Erythroblast (primary cell): ENCODE results near the gene ADAMTS13.

Experiments used
- GATA1 ChIP-seq: IDR thresholded peaks from 2 replicates; pipeline ENCODE4 v1.6.1; 2011; ENCODE audit warnings: low read depth, mild to moderate bottlenecking, control low read depth, low read length, moderate library complexity
- POLR2A ChIP-seq: IDR thresholded peaks from 2 replicates; pipeline ENCODE4 v1.6.1; 2011; ENCODE audit warnings: mild to moderate bottlenecking, low read length

DNA sequence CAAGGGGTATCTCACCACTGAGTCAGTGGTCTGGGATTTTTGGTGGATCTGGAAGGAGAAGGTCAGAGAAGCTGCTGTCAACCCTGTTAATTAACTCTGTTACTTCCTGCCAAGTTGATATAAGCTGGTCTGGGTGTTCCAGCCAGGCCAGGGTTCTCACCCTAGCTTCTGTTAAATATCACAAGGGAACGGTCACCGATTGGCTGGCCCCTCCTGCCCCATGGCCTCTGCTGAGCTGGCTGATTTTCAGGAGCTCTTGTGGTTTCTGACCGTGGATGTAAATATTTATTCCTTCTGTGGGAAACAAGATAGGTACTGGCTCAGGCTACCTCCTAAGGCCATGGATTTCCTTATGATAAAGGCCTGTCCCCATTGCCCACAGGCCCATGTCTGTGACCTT is 1.0 kb downstream of the ADAMTS13 start:
- TF ChIP-seq POLR2A (no peak), GATA1 (no peak)
